ENCODE data around the gene RBM4. TPM values are rescaled to one million over a fixed set of nuclear protein-coding genes. Genes with fewer than 3 reads are reported as not detected.

The RBM4 gene
- polyA plus RNA-seq, 2 of the 4 experiments (the other 2 are of a cell fraction) = 171 to 264 TPM

DNA sequence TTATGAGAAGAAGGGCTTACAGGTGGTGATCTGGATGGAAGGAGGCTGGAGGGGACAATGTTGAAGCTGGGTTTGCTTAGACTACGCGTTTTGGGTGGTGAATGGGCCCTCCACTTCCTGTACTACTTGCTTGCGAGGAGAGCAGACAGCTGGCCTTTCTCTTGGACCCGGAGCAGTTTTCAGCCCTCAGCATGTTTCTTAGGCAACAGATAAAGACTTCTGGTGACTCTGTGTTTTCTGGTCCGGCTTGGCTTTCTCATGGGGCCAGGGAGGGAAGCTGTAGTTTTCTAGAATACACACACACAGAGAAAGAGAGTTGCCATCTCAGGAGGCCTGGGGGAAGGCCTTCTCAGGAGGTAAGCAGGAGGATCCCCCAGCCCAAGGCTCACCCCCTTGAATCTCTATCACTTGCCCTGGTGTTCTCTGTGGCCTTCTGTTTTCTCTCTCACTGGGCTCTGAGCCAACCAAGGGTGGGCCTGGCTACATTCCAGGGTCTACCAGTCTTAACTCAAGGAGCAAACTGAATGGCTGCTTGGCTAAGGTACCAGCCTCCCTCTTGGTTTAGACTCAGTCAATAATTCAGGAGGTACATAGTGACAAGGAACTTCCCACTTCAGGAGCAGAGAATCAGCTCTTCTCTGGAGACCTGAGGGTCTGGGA, 43.1 kb upstream of the RBM4 start:
- 93% methylated on average over 5 of the region's 5 CpGs for WGBS (ENCODE audit: missing lambda C conversion rate)
- POLR2A ChIA-PET = no interaction called here
- Histone ChIP-seq H3K4me3 (no peak overlapping the region), H3K9me3 (no peaks in the 10 kb centered on the region; the same call in 2 of the 3 replicates), H3K27ac (no peak overlapping the region), H3K4me2 (0 out of 3 replicates have a peak overlapping the region, but pooled peaks have one; percentile 5), H3K4me1 (peaks cover 9% of the 10 kb centered on the region; the same call in 2 of the 3 replicates)
- CTCF ChIA-PET = interaction anchor here (0.9 to 9.5 kb wide), 3 partner anchors 15 to 83 kb away, joined by 4 to 89 read pairs (median 12); partner anchors contain the start of gene RBM4B
- FAIRE-seq (no peak), DNase-seq (ENCODE audit: low read depth in 1 of 2, low spot score in 1 of 2) (no peak), ATAC-seq (no peak)
- TF ChIP-seq ZNF302 (CRISPR knock-in tag; IDR thresholded peaks at IDR 0.05) (no peak), CHD4 (IDR thresholded peaks at IDR 0.05; ENCODE audit: borderline replicate concordance) (no peak), PHF8 (IDR thresholded peaks at IDR 0.05; ENCODE audit: borderline replicate concordance, low read depth) (no peak)

- FAIRE-seq = no peak
- Histone ChIP-seq H3K27ac (no peak overlapping the region), H3K4me2 (no peak overlapping the region), H3K4me1 (0 out of 3 replicates have a peak, but pooled peaks cover 3% of the 10 kb centered on the region), H3K4me3 (no peak overlapping the region), H3K9me3 (no peaks in the 10 kb centered on the region)
- TF ChIP-seq TP53 (CRISPR knock-in tag; IDR thresholded peaks at IDR 0.05) (no peak), HOXA7 (CRISPR knock-in tag; IDR thresholded peaks at IDR 0.05) (no peak), ELK1 (IDR thresholded peaks at IDR 0.05; ENCODE audit: low read depth, low read length) (no peak), BCL3 (IDR thresholded peaks at IDR 0.05) (no peak), POLR2A (IDR thresholded peaks at IDR 0.05; ENCODE audit: low read length) (no peak), NR3C1 (IDR thresholded peaks at IDR 0.05) (no peak), PHF8 (IDR thresholded peaks at IDR 0.05; ENCODE audit: borderline replicate concordance, low read depth) (no peak), POLR2AphosphoS2 (conservative IDR thresholded peaks at IDR 0.05; ENCODE audit: low read length) (no peak), NFE2L2 (conservative IDR thresholded peaks at IDR 0.05; ENCODE audit: low read length) (no peak), GATA3 (IDR thresholded peaks at IDR 0.05; ENCODE audit: borderline replicate concordance) (no peak), RNF2 (IDR thresholded peaks at IDR 0.05; ENCODE audit: borderline replicate concordance, low read depth) (no peak), HEYL (CRISPR knock-in tag; IDR thresholded peaks at IDR 0.05) (no peak), FOSL2 (IDR thresholded peaks at IDR 0.05) (no peak), FOSL2 (CRISPR knock-in tag; IDR thresholded peaks at IDR 0.05) (no peak), EHF (CRISPR knock-in tag; IDR thresholded peaks at IDR 0.05) (no peak), HOXB13 (CRISPR knock-in tag; IDR thresholded peaks at IDR 0.05; ENCODE audit: low read depth) (no peak), MAZ (IDR thresholded peaks at IDR 0.05; ENCODE audit: borderline replicate concordance, low read depth, low read length) (no peak)
- TF ChIP-seq, protein P1, sequence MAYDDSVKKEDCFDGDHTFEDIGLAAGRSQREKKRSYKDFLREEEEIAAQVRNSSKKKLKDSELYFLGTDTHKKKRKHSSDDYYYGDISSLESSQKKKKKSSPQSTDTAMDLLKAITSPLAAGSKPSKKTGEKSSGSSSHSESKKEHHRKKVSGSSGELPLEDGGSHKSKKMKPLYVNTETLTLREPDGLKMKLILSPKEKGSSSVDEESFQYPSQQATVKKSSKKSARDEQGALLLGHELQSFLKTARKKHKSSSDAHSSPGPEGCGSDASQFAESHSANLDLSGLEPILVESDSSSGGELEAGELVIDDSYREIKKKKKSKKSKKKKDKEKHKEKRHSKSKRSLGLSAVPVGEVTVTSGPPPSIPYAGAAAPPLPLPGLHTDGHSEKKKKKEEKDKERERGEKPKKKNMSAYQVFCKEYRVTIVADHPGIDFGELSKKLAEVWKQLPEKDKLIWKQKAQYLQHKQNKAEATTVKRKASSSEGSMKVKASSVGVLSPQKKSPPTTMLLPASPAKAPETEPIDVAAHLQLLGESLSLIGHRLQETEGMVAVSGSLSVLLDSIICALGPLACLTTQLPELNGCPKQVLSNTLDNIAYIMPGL (CRISPR knock-in tag; IDR thresholded peaks at IDR 0.05; ENCODE audit: borderline replicate concordance) = no peak
- ChIA-PET POLR2A (interaction anchor here (2.4 kb wide), 1 partner anchor 17 kb away, joined by 11 read pairs; the partner anchor contains the start of gene RBM14), CTCF (interaction anchor here (0.6 to 4.3 kb wide), 5 partner anchors 8 to 868 kb away, joined by 3 to 16 read pairs (median 4); partner anchors contain the start of gene CCDC87)
- ATAC-seq = no peak
- no peak for DNase-seq (ENCODE audit: low read depth in 1 of 2, low spot score in 1 of 2)
- WGBS (ENCODE audit: missing lambda C conversion rate) = 95% methylated on average over 6 of the region's 6 CpGs
These were observed 39.5 kb upstream of the RBM4 start for GRCh38 chr11:66598993-66599392.
